Ovary (tissue), 9 donors: ENCODE results near the gene MPZ. TPM values are rescaled to one million over a fixed set of nuclear protein-coding genes. Genes with fewer than 3 reads are reported as not detected.
"Not testable (repeated sequence)": the region's sequence is repeated elsewhere in the genome, so short reads cannot be mapped to it uniquely, and the experiment has no call there.

Experiments
- DNase-seq, 5 donors: peaks; one replicate each; pipeline ENCODE4 v3.0.0-alpha.2; 2019 to 2020
- H3K27ac ChIP-seq, 2 donors: fragments of 200-600 bp; one replicate each; pipeline versions ENCODE4 v1.5.1 to v1.8.0; 2019 to 2022
- H3K27me3 ChIP-seq: fragments of 200-600 bp; one replicate; pipeline ENCODE4 v1.8.0; 2022
- H3K36me3 ChIP-seq: fragments of 200-600 bp; sonication (generic); one replicate; pipeline ENCODE4 v1.5.1; 2019
- H3K4me1 ChIP-seq: one replicate; pipeline ENCODE4 v1.8.1; 2013; ENCODE audit warnings: mild to moderate bottlenecking, moderate library complexity; ENCODE audit not compliant: insufficient read depth
- H3K4me3 ChIP-seq: fragments of 200-600 bp; sonication (generic); one replicate; pipeline ENCODE4 v1.5.1; 2017
- H3K9me3 ChIP-seq, 2 donors: fragments of 200-600 bp in 1 of 2; sonication (generic) in 1 of 2; one replicate each; pipeline versions ENCODE4 v1.5.1 to v1.8.1; 2013 to 2019; ENCODE audit warnings: mild to moderate bottlenecking in 1 of 2, moderate library complexity in 1 of 2
- CTCF ChIP-seq, 3 donors: fragments of 450-650 bp in 2 of 3; fragments of 200-600 bp in 1 of 3; IDR thresholded peaks; one replicate each; pipeline versions ENCODE4 v1.5.1 to v1.8.0; 2016 to 2022; ENCODE audit warnings: antibody characterized with exemption in 3 of 3, mild to moderate bottlenecking in 1 of 3
- EP300 ChIP-seq: sonication (generic); formaldehyde crosslinking; IDR thresholded peaks from one replicate; pipeline ENCODE4 v1.6.1; 2017; ENCODE audit warnings: antibody characterized with exemption
- POLR2A ChIP-seq: fragments of 450-650 bp; IDR thresholded peaks from one replicate; pipeline ENCODE4 v1.6.1; 2017; ENCODE audit warnings: antibody characterized with exemption, mild to moderate bottlenecking, moderate library complexity
- WGBS, 3 donors: extraction: QIAGEN DNeasy Blood & Tissue Kit in 1 of 3; methylation state at CpG; one replicate each; pipeline versions ENCODE4 v1.1.5 to v1.1.7; 2013 to 2017; 5-methylcytosine and 5-hydroxymethylcytosine counted together
- intact Hi-C, 4 donors: fragments of 100-400 bp; cut with DNase I; formaldehyde crosslinking; loops; one replicate each; pipeline versions ENCODE4 v1.11.0 to v1.15.1; 2022 to 2023
- polyA plus RNA-seq, 2 donors: library from polyadenylated mRNA; stranded (reverse); fragments of 200-250 nt in 1 of 2; fragments of 350-450 nt in 1 of 2; fragmentation: Illumina TruSeq in 1 of 2; extraction: RNeasy Lipid Tissue Mini Kit (QIAGEN cat#74804) in 1 of 2; gene quantifications; one replicate each; pipeline ENCODE4 v1.2.3, GENCODE V29; 2013 to 2014
- total RNA-seq, 7 donors: library from RNA; depleted of rRNA in 2 of 7; stranded (reverse); fragments of >200 nt in 2 of 7; fragmentation: NEBNext Ultra II Directional in 3 of 7; extraction: Animal tissue kit (Norgen Biotek cat#: 25700) in 3 of 7; gene quantifications; one replicate each; pipeline versions ENCODE4 v1.1.0 to v1.2.4, GENCODE V29; 2016 to 2023
- donor health status: DM: no; HTN: no; CAD: no; lungs with moderate emphysema.
- donor health status: DM: no; HTN: no; CAD: no.
- donor health status: Bipolar disorder and iron deficiency.
- donor health status: DM: yes; HTN: yes; CAD: no.
- donor health status: DM: no; HTN: no; CAD: no.
- donor health status: DM: yes; HTN: yes; CAD: no.

Gene MPZ
- total and polyA plus RNA-seq, 9 donors, result 1.4 to 9.3 (median 2.5) TPM

GRCh38 chr1:161330346-161330745 is 20.6 kb upstream of the MPZ start:
- DNase-seq, result no peak
- Histone ChIP-seq H3K27me3 (no peaks in the 10 kb centered on the region), H3K4me3 (no peak overlapping the region), H3K9me3 (no peaks in the 10 kb centered on the region), H3K27ac (no peak overlapping the region), H3K4me1 (no peaks in the 10 kb centered on the region), H3K36me3 (no peaks in the 10 kb centered on the region)
- intact Hi-C loops, result no loop called here
- TF ChIP-seq POLR2A (no peak), EP300 (no peak), CTCF (IDR thresholded peaks at IDR 0.05) (no peak)
- 81 to 94% (median 93%) methylated on average over 4 of the region's 4 CpGs for WGBS, 3 donors

- Histone ChIP-seq H3K27me3 (no peaks in the 10 kb centered on the region), H3K9me3 (no peaks in the 10 kb centered on the region), H3K36me3 (no peaks in the 10 kb centered on the region), H3K4me1 (peaks cover 1% of the 10 kb centered on the region), H3K27ac (no peak overlapping the region), H3K4me3 (no peak overlapping the region)
- intact Hi-C loops, result no loop called here
- no peak for DNase-seq
- 77 to 87% (median 80%) methylated on average over 4 of the region's 4 CpGs for WGBS, 3 donors
- TF ChIP-seq EP300 (no peak), CTCF (IDR thresholded peaks at IDR 0.05) (no peak)
Measured at GRCh38 chr1:161324020-161324419, 14.3 kb upstream of the MPZ start.

GRCh38 chr1:161315841-161316674 is 6.3 kb upstream of the MPZ start:
- H3K4me3 ChIP-seq, DNase-seq, H3K27me3 ChIP-seq, H3K4me1 ChIP-seq, intact Hi-C loops, H3K36me3 ChIP-seq, H3K27ac ChIP-seq, H3K9me3 ChIP-seq: not testable (repeated sequence)
- 72 to 78% (median 75%) methylated on average over 17 of the region's 17 CpGs for WGBS, 3 donors

- Histone ChIP-seq H3K27me3 (no peaks in the 10 kb centered on the region), H3K9me3 (no peaks in the 10 kb centered on the region), H3K27ac (peak within 1 kb of the TSS; percentile 76 to 77), H3K4me1 (peaks cover 8% of the 10 kb centered on the region), H3K4me3 (peak within 1 kb of the TSS; percentile 72), H3K36me3 (no peaks in the 10 kb centered on the region)
- peak; percentile 85 to 92 (median 90) for DNase-seq
- 0 to 1% (median 1%) methylated on average over 45 of the region's 45 CpGs for WGBS, 3 donors
- intact Hi-C loops, result no loop called here
- peak; percentile 23 for TF ChIP-seq EP300
- TF ChIP-seq POLR2A, result peak; percentile 86
- TF ChIP-seq CTCF (IDR thresholded peaks at IDR 0.05), result no peak
Measured at GRCh38 chr1:161314201-161314981, 4.6 kb upstream of the MPZ start, which contains the start of gene SDHC. SDHC (plus strand) TSS chr1:161314381; CDS start chr1:161314406, 25 bp downstream.
